ENCODE data around the gene MED13L. TPM values are rescaled to one million over a fixed set of nuclear protein-coding genes. Genes with fewer than 3 reads are reported as not detected.

MED13L gene
- polyA plus RNA-seq, 2 donors: 15.0 to 16.8 TPM

- H3K9me3 ChIP-seq (ENCODE audit: control insufficient read depth in 2 of 2, insufficient read depth in 1 of 2, low read depth in 1 of 2, low read length in 1 of 2): no peaks in the 10 kb centered on the region
- H3K27ac ChIP-seq (ENCODE audit: low read depth in 2 of 2, low read length in 1 of 2): no peak overlapping the region
- H3K27me3 ChIP-seq (ENCODE audit: control insufficient read depth in 1 of 2, insufficient read depth in 2 of 2, low read length in 2 of 2): no peaks in the 10 kb centered on the region
- H3K36me3 ChIP-seq (ENCODE audit: control insufficient read depth in 2 of 2, insufficient read depth in 2 of 2, low read length in 1 of 2): no peaks in the 10 kb centered on the region
- H3K4me3 ChIP-seq (ENCODE audit: low read depth in 1 of 2, low read length in 2 of 2): no peak overlapping the region
- no peaks in the 10 kb centered on the region for H3K4me1 ChIP-seq (ENCODE audit: control insufficient read depth in 2 of 2, insufficient read depth in 2 of 2, low read length in 1 of 2)
- WGBS, 2 donors: 48 to 76% methylated on average over 1 of the region's 1 CpG
Observed at GRCh38 chr12:115932066-115932465, 345.4 kb downstream of the MED13L start.

DNA sequence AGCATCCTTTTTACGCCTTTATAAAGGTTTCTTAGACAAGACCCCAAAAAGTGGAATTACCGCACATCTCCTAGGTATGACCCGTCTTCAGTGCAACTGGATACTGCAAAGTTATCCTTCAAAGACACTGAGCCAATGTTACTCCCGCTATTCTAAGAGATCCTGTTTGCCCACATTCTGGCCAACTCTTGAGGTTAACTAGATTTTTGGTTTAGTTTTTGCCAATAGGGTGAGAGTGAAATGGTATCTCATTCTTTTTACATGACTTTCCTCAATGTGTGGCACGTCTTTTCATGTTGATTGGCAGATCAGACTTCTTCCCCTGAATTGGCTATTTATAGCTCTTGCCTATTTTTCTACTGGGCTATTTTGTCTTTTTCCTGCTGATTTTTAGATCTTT is 347.2 kb downstream of the MED13L start:
- H3K27me3 ChIP-seq (ENCODE audit: control insufficient read depth in 1 of 2, insufficient read depth in 2 of 2, low read length in 2 of 2): no peaks in the 10 kb centered on the region
- no peaks in the 10 kb centered on the region for H3K4me1 ChIP-seq (ENCODE audit: control insufficient read depth in 2 of 2, insufficient read depth in 2 of 2, low read length in 1 of 2)
- H3K36me3 ChIP-seq (ENCODE audit: control insufficient read depth in 2 of 2, insufficient read depth in 2 of 2, low read length in 1 of 2): no peaks in the 10 kb centered on the region
- 63 to 76% methylated on average over 5 of the region's 5 CpGs for WGBS, 2 donors
- no peak overlapping the region for H3K4me3 ChIP-seq (ENCODE audit: low read depth in 1 of 2, low read length in 2 of 2)
- no peaks in the 10 kb centered on the region for H3K9me3 ChIP-seq (ENCODE audit: control insufficient read depth in 2 of 2, insufficient read depth in 1 of 2, low read depth in 1 of 2, low read length in 1 of 2)
- H3K27ac ChIP-seq (ENCODE audit: low read depth in 2 of 2, low read length in 1 of 2): no peak overlapping the region

DNA sequence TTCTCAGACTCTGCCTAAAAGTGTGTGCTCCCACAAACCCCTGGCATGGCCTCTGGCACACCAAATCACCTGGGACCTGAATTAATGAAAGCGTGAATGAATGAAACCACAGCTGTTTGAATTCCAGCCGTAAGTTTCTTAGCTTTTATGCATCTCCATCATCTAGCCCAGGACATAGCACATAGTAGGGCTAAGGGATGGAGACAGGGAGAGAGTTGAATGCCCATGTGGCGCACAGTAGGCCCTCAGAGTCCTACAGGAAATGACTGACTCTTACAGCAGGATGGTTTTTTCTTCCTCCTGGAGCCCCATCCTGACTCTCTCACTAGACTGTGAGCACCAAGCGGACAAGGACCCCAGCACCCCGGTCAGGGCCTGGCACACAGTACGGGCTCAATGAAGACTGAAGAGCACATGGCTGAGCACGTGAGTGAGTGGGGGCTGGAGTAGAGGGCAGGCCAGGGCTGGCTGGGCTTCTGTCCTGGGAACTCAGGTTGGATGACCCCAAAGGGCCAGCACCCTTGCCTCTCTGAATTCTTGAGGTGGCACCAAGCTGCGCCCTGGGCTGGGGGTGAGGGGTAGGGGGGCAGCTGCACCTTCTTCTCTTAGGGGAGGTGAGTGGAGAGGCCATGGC is 351.3 kb downstream of the MED13L start:
- Histone ChIP-seq H3K36me3 (ENCODE audit: control insufficient read depth in 2 of 2, insufficient read depth in 2 of 2, low read length in 1 of 2) (no peaks in the 10 kb centered on the region), H3K4me1 (ENCODE audit: control insufficient read depth in 2 of 2, insufficient read depth in 2 of 2, low read length in 1 of 2) (no peaks in the 10 kb centered on the region), H3K4me3 (ENCODE audit: low read depth in 1 of 2, low read length in 2 of 2) (no peak overlapping the region), H3K9me3 (ENCODE audit: control insufficient read depth in 2 of 2, insufficient read depth in 1 of 2, low read depth in 1 of 2, low read length in 1 of 2) (peaks cover 3 to 4% of the 10 kb centered on the region in 2 donors), H3K27me3 (ENCODE audit: control insufficient read depth in 1 of 2, insufficient read depth in 2 of 2, low read length in 2 of 2) (peaks cover 0 to 3% of the 10 kb centered on the region in 2 donors), H3K27ac (ENCODE audit: low read depth in 2 of 2, low read length in 1 of 2) (no peak overlapping the region)
- WGBS, 2 donors: 76 to 78% methylated on average over 8 of the region's 8 CpGs

- Histone ChIP-seq H3K4me3 (ENCODE audit: low read depth in 1 of 2, low read length in 2 of 2) (no peak overlapping the region), H3K9me3 (ENCODE audit: control insufficient read depth in 2 of 2, insufficient read depth in 1 of 2, low read depth in 1 of 2, low read length in 1 of 2) (peaks cover 3 to 4% of the 10 kb centered on the region in 2 donors), H3K36me3 (ENCODE audit: control insufficient read depth in 2 of 2, insufficient read depth in 2 of 2, low read length in 1 of 2) (no peaks in the 10 kb centered on the region), H3K27me3 (ENCODE audit: control insufficient read depth in 1 of 2, insufficient read depth in 2 of 2, low read length in 2 of 2) (peaks cover 0 to 3% of the 10 kb centered on the region in 2 donors), H3K27ac (ENCODE audit: low read depth in 2 of 2, low read length in 1 of 2) (no peak overlapping the region), H3K4me1 (ENCODE audit: control insufficient read depth in 2 of 2, insufficient read depth in 2 of 2, low read length in 1 of 2) (no peaks in the 10 kb centered on the region)
- 87% methylated on average over 5 of the region's 5 CpGs for WGBS, 2 donors
Observed at GRCh38 chr12:115923851-115924250, 353.6 kb downstream of the MED13L start.

GRCh38 chr12:115922952-115923564 is 354.4 kb downstream of the MED13L start:
- Histone ChIP-seq H3K27ac (ENCODE audit: low read depth in 2 of 2, low read length in 1 of 2) (no peak overlapping the region), H3K36me3 (ENCODE audit: control insufficient read depth in 2 of 2, insufficient read depth in 2 of 2, low read length in 1 of 2) (no peaks in the 10 kb centered on the region), H3K27me3 (ENCODE audit: control insufficient read depth in 1 of 2, insufficient read depth in 2 of 2, low read length in 2 of 2) (peaks cover 0 to 3% of the 10 kb centered on the region in 2 donors), H3K4me3 (ENCODE audit: low read depth in 1 of 2, low read length in 2 of 2) (no peak overlapping the region), H3K4me1 (ENCODE audit: control insufficient read depth in 2 of 2, insufficient read depth in 2 of 2, low read length in 1 of 2) (no peaks in the 10 kb centered on the region), H3K9me3 (ENCODE audit: control insufficient read depth in 2 of 2, insufficient read depth in 1 of 2, low read depth in 1 of 2, low read length in 1 of 2) (peaks cover 3 to 4% of the 10 kb centered on the region in 2 donors)
- WGBS, 2 donors: 75 to 82% methylated on average over 8 of the region's 8 CpGs

- no peak overlapping the region for H3K4me3 ChIP-seq (ENCODE audit: low read depth in 1 of 2, low read length in 2 of 2)
- no peaks in the 10 kb centered on the region for H3K36me3 ChIP-seq (ENCODE audit: control insufficient read depth in 2 of 2, insufficient read depth in 2 of 2, low read length in 1 of 2)
- no peak overlapping the region for H3K27ac ChIP-seq (ENCODE audit: low read depth in 2 of 2, low read length in 1 of 2)
- peaks cover 0 to 3% of the 10 kb centered on the region in 2 donors for H3K27me3 ChIP-seq (ENCODE audit: control insufficient read depth in 1 of 2, insufficient read depth in 2 of 2, low read length in 2 of 2)
- no peaks in the 10 kb centered on the region for H3K4me1 ChIP-seq (ENCODE audit: control insufficient read depth in 2 of 2, insufficient read depth in 2 of 2, low read length in 1 of 2)
- 84 to 85% methylated on average over 3 of the region's 3 CpGs for WGBS, 2 donors
- peaks cover 3 to 4% of the 10 kb centered on the region in 2 donors for H3K9me3 ChIP-seq (ENCODE audit: control insufficient read depth in 2 of 2, insufficient read depth in 1 of 2, low read depth in 1 of 2, low read length in 1 of 2)
Observed at GRCh38 chr12:115920395-115921183, 356.9 kb downstream of the MED13L start.

DNA sequence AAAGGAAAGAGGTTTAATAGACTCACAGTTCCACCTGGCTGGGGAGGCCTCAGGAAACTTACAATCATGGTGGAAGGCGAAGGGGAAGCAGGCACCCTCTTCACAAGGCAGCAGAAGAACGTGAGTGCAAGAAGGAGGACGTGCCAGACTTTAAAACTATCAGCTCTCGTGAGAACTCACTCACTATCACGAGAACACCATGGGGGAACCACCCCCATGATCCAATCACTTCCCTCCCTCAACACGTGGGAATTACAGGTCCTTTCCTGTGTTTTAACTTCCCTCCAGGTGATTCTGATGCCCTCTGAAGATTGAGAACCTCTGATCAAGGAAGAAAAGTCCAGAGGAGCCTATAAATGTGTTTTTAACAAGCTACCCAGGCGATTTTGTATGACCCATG is 358.7 kb downstream of the MED13L start:
- Histone ChIP-seq H3K4me3 (ENCODE audit: low read depth in 1 of 2, low read length in 2 of 2) (no peak overlapping the region), H3K4me1 (ENCODE audit: control insufficient read depth in 2 of 2, insufficient read depth in 2 of 2, low read length in 1 of 2) (no peaks in the 10 kb centered on the region), H3K27me3 (ENCODE audit: control insufficient read depth in 1 of 2, insufficient read depth in 2 of 2, low read length in 2 of 2) (no peaks in the 10 kb centered on the region), H3K27ac (ENCODE audit: low read depth in 2 of 2, low read length in 1 of 2) (no peak overlapping the region), H3K36me3 (ENCODE audit: control insufficient read depth in 2 of 2, insufficient read depth in 2 of 2, low read length in 1 of 2) (no peaks in the 10 kb centered on the region), H3K9me3 (ENCODE audit: control insufficient read depth in 2 of 2, insufficient read depth in 1 of 2, low read depth in 1 of 2, low read length in 1 of 2) (peaks cover 3 to 4% of the 10 kb centered on the region in 2 donors)
- 44 to 53% methylated on average over 7 of the region's 7 CpGs for WGBS, 2 donors

DNA sequence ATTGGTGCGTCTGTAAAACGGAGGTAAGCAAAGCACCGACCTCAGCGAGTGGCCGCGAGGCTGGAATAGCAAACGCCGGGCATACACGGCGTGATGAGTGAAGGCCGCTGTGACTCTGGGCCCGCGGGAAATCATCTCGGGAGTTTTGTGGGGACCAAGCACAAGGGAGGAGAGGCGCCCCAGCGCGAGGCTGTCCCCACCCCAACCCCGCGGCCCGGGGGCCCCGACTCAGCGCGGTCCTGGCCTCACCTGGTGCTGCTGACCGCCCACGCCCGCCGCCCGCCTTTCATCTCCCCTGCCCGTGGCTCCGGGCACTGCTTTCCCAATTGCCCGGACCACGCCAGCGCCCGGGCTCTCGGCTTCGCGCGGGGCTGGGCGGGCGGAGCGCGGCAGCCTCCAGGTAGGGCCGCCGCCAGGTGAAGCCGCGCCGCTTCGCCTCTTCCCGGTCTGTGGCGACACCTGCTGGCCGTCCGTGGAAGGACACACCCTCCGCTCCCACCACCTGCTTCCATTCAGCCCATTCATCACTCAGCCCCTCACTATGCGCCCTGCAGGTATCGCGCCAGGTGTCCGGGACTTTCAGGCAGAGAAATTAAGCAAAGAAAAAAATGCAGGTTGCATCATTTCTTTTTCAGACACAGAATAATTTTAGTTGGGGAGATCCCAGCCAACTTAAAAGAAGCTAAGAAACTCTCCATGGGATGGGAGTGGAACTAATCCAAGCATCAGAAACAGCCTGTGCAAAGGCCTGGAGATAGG is 360.4 kb downstream of the MED13L start:
- Histone ChIP-seq H3K9me3 (ENCODE audit: control insufficient read depth in 2 of 2, insufficient read depth in 1 of 2, low read depth in 1 of 2, low read length in 1 of 2) (no peaks in the 10 kb centered on the region), H3K27me3 (ENCODE audit: control insufficient read depth in 1 of 2, insufficient read depth in 2 of 2, low read length in 2 of 2) (no peaks in the 10 kb centered on the region), H3K4me1 (ENCODE audit: control insufficient read depth in 2 of 2, insufficient read depth in 2 of 2, low read length in 1 of 2) (no peaks in the 10 kb centered on the region), H3K27ac (ENCODE audit: low read depth in 2 of 2, low read length in 1 of 2) (no peak overlapping the region), H3K4me3 (ENCODE audit: low read depth in 1 of 2, low read length in 2 of 2) (peak overlapping the region; percentile 35), H3K36me3 (ENCODE audit: control insufficient read depth in 2 of 2, insufficient read depth in 2 of 2, low read length in 1 of 2) (no peaks in the 10 kb centered on the region)
- WGBS, 2 donors: 6% methylated on average over 45 to 57 of the region's 57 CpGs

- Histone ChIP-seq H3K9me3 (ENCODE audit: control insufficient read depth in 2 of 2, insufficient read depth in 1 of 2, low read depth in 1 of 2, low read length in 1 of 2) (no peaks in the 10 kb centered on the region), H3K36me3 (ENCODE audit: control insufficient read depth in 2 of 2, insufficient read depth in 2 of 2, low read length in 1 of 2) (no peaks in the 10 kb centered on the region), H3K27ac (ENCODE audit: low read depth in 2 of 2, low read length in 1 of 2) (no peak overlapping the region), H3K4me1 (ENCODE audit: control insufficient read depth in 2 of 2, insufficient read depth in 2 of 2, low read length in 1 of 2) (no peaks in the 10 kb centered on the region), H3K4me3 (ENCODE audit: low read depth in 1 of 2, low read length in 2 of 2) (no peak overlapping the region), H3K27me3 (ENCODE audit: control insufficient read depth in 1 of 2, insufficient read depth in 2 of 2, low read length in 2 of 2) (no peaks in the 10 kb centered on the region)
- 81 to 83% methylated on average over 5 of the region's 5 CpGs for WGBS, 2 donors
Observed at GRCh38 chr12:115914122-115914521, 363.4 kb downstream of the MED13L start.
